Progenitor cell of endocrine pancreas (in vitro differentiated cells): ENCODE measurements around the gene EMC6. TPM values are rescaled to one million over a fixed set of nuclear protein-coding genes. Genes with fewer than 3 reads are reported as not detected.

Experiments
- DNase-seq: peaks from one replicate; pipeline ENCODE4 v3.0.0; 2021; ENCODE audit warnings: low spot score; ENCODE audit not compliant: unreplicated experiment
- H3K27ac Mint-ChIP-seq: 2 replicates; pipeline ENCODE4 v1.8.0; 2021; ENCODE audit warnings: mild to moderate bottlenecking, moderate library complexity, mixed read lengths
- H3K27me3 Mint-ChIP-seq: 2 replicates; pipeline ENCODE4 v1.8.0; 2021; ENCODE audit warnings: mixed read lengths
- H3K36me3 Mint-ChIP-seq: 2 replicates; pipeline ENCODE4 v1.8.0; 2022; ENCODE audit warnings: mixed read lengths; ENCODE audit not compliant: insufficient read depth
- H3K4me1 Mint-ChIP-seq: 2 replicates; pipeline ENCODE4 v1.8.0; 2021; ENCODE audit warnings: low read depth, mixed read lengths
- H3K4me3 Mint-ChIP-seq: 2 replicates; pipeline ENCODE4 v1.8.0; 2021; ENCODE audit warnings: low read depth, mild to moderate bottlenecking, moderate library complexity, mixed read lengths
- H3K9me3 Mint-ChIP-seq: 2 replicates; pipeline ENCODE4 v1.8.0; 2021; ENCODE audit warnings: low read depth, mixed read lengths
- CTCF ChIP-seq: fragments of 200-600 bp; sonication (generic); IDR thresholded peaks from one replicate; pipeline ENCODE4 v1.5.0; 2021; ENCODE audit warnings: antibody characterized with exemption, mild to moderate bottlenecking; ENCODE audit not compliant: unreplicated experiment
- total RNA-seq: library from RNA; stranded (reverse); gene quantifications from 2 replicates; pipeline ENCODE4 v1.2.1, GENCODE V29; 2021

Gene EMC6
- total RNA-seq, 1 donor from 2014 or later = 42.8 TPM

GRCh38 chr17:3656755-3657587 lies 11.6 kb upstream of the EMC6 start:
- TF ChIP-seq CTCF = no peak
- H3K27me3 Mint-ChIP-seq = no peaks in the 10 kb centered on the region
- peaks cover 2% of the 10 kb centered on the region for H3K36me3 Mint-ChIP-seq
- H3K27ac Mint-ChIP-seq = peak overlapping the region; percentile 75
- no peak for DNase-seq
- H3K4me1 Mint-ChIP-seq = no peaks in the 10 kb centered on the region
- H3K4me3 Mint-ChIP-seq = no peak overlapping the region
- H3K9me3 Mint-ChIP-seq = no peaks in the 10 kb centered on the region

- no peak overlapping the region for H3K4me3 Mint-ChIP-seq
- H3K4me1 Mint-ChIP-seq = no peaks in the 10 kb centered on the region
- DNase-seq = no peak
- H3K27ac Mint-ChIP-seq = no peak overlapping the region
- no peaks in the 10 kb centered on the region for H3K27me3 Mint-ChIP-seq
- H3K9me3 Mint-ChIP-seq = no peaks in the 10 kb centered on the region
- no peak for TF ChIP-seq CTCF
- peaks cover 2% of the 10 kb centered on the region for H3K36me3 Mint-ChIP-seq
Observed at GRCh38 chr17:3657588-3657869, 11.1 kb upstream of the EMC6 start.

GRCh38 chr17:3657874-3658783 lies 10.5 kb upstream of the EMC6 start:
- Mint-ChIP-seq H3K36me3 (peaks cover 2% of the 10 kb centered on the region), H3K27me3 (no peaks in the 10 kb centered on the region)

GRCh38 chr17:3658784-3659449 lies 9.7 kb upstream of the EMC6 start:
- Mint-ChIP-seq H3K4me3 (no peak overlapping the region), H3K9me3 (no peaks in the 10 kb centered on the region), H3K27me3 (no peaks in the 10 kb centered on the region), H3K4me1 (no peaks in the 10 kb centered on the region), H3K27ac (no peak overlapping the region), H3K36me3 (peaks cover 2% of the 10 kb centered on the region)
- no peak for DNase-seq
- TF ChIP-seq CTCF = no peak

More at GRCh38 chr17:3657874-3658783, 10.5 kb upstream of the EMC6 start:
- DNase-seq = no peak
- H3K9me3 Mint-ChIP-seq = no peaks in the 10 kb centered on the region
- no peak overlapping the region for H3K27ac Mint-ChIP-seq
- no peaks in the 10 kb centered on the region for H3K4me1 Mint-ChIP-seq
- no peak for TF ChIP-seq CTCF
- H3K4me3 Mint-ChIP-seq = no peak overlapping the region

- H3K27me3 Mint-ChIP-seq = no peaks in the 10 kb centered on the region
- H3K36me3 Mint-ChIP-seq = peaks cover 3% of the 10 kb centered on the region
- H3K4me3 Mint-ChIP-seq = no peak overlapping the region
- TF ChIP-seq CTCF = no peak
- no peak overlapping the region for H3K27ac Mint-ChIP-seq
- H3K4me1 Mint-ChIP-seq = no peaks in the 10 kb centered on the region
- H3K9me3 Mint-ChIP-seq = no peaks in the 10 kb centered on the region
- DNase-seq = no peak
Observed at GRCh38 chr17:3659541-3660111, 9.0 kb upstream of the EMC6 start.
